HEK293 (cell line): Measurements from ENCODE around the gene MOCS3.

Experiments
- HOXD13 ChIP-seq: sonication (generic); formaldehyde crosslinking; IDR thresholded peaks from 2 replicates; pipeline ENCODE4 v1.8.0; 2022; ENCODE audit warnings: missing genetic modification reagents, borderline replicate concordance
- IKZF3 ChIP-seq: fragments of 450-650 bp; IDR thresholded peaks from 2 replicates; pipeline ENCODE4 v1.5.0; 2018; ENCODE audit warnings: missing biosample characterization, mild to moderate bottlenecking, missing genetic modification characterization, moderate library complexity
- KLF10 ChIP-seq: fragments of 450-650 bp; IDR thresholded peaks from 2 replicates; pipeline ENCODE4 v1.5.1; 2018; ENCODE audit warnings: missing biosample characterization, mild to moderate bottlenecking, missing genetic modification characterization
- ZNF24 ChIP-seq: fragments of 450-650 bp; formaldehyde crosslinking; IDR thresholded peaks from 2 replicates; pipeline ENCODE4 v1.5.1; 2016; ENCODE audit warnings: missing biosample characterization, missing genetic modification characterization
- ZNF549 ChIP-seq: fragments of 450-650 bp; IDR thresholded peaks from 2 replicates; pipeline ENCODE4 v1.5.1; 2018; ENCODE audit warnings: missing biosample characterization, missing genetic modification characterization, mild to moderate bottlenecking, inconsistent platforms, moderate library complexity
- ZNF621 ChIP-seq: fragments of 450-650 bp; formaldehyde crosslinking; IDR thresholded peaks from 2 replicates; pipeline ENCODE4 v1.5.1; 2017; ENCODE audit warnings: missing biosample characterization, missing genetic modification characterization
- ZSCAN23 ChIP-seq: fragments of 450-650 bp; formaldehyde crosslinking; IDR thresholded peaks from 2 replicates; pipeline ENCODE4 v1.5.1; 2016; ENCODE audit warnings: missing biosample characterization, missing genetic modification characterization
- TF ChIP-seq, protein P1 (sequence below): fragments of 450-650 bp; formaldehyde crosslinking; IDR thresholded peaks from 2 replicates; pipeline ENCODE4 v1.5.1; 2016; ENCODE audit warnings: missing biosample characterization, missing genetic modification characterization

DNA sequence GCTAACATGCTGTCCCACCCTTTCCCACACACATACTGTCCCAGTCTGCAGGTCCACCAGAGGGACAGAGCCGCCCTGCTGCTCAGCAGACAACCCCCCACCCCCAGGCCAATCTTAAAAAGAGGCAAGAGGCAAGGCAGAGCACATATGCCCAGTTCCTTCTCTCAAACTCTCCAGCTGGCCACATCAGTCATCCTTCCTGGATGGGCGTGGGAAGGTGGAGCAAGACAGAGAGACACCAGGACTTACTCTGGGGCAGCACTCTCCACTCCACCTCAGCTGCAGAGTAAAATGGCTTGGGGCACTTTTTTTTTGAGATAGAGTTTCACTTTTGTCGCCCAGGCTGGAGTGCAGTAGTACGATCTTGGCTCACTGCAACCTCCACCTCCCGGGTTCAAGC is 10.8 kb downstream of the MOCS3 start:
- TF ChIP-seq, protein P1, sequence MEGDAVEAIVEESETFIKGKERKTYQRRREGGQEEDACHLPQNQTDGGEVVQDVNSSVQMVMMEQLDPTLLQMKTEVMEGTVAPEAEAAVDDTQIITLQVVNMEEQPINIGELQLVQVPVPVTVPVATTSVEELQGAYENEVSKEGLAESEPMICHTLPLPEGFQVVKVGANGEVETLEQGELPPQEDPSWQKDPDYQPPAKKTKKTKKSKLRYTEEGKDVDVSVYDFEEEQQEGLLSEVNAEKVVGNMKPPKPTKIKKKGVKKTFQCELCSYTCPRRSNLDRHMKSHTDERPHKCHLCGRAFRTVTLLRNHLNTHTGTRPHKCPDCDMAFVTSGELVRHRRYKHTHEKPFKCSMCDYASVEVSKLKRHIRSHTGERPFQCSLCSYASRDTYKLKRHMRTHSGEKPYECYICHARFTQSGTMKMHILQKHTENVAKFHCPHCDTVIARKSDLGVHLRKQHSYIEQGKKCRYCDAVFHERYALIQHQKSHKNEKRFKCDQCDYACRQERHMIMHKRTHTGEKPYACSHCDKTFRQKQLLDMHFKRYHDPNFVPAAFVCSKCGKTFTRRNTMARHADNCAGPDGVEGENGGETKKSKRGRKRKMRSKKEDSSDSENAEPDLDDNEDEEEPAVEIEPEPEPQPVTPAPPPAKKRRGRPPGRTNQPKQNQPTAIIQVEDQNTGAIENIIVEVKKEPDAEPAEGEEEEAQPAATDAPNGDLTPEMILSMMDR (tag by site-specific recombination): no peak
- TF ChIP-seq ZNF621 (tag by site-specific recombination): no peak
- no peak for TF ChIP-seq HOXD13 (CRISPR knock-in tag)
- TF ChIP-seq ZSCAN23 (tag by site-specific recombination): no peak
- TF ChIP-seq ZNF549 (tag by site-specific recombination): no peak
- TF ChIP-seq KLF10 (tag by site-specific recombination): no peak
- TF ChIP-seq ZNF24 (tag by site-specific recombination): no peak
- TF ChIP-seq IKZF3 (tag by site-specific recombination): no peak
